ENCODE data around the gene CAP2.
"Not testable (repeated sequence)": the region's sequence is repeated elsewhere in the genome, so short reads cannot be mapped to it uniquely, and the experiment has no call there.

- not testable (repeated sequence) for TF ChIP-seq REST (IDR thresholded peaks at IDR 0.05; ENCODE audit: insufficient read depth in 1 of 2, low read depth in 2 of 2, low read length in 1 of 2); SIN3A (IDR thresholded peaks at IDR 0.05; ENCODE audit: borderline replicate concordance, insufficient read depth, low read depth, low read length); POLR2AphosphoS5 (IDR thresholded peaks at IDR 0.05; ENCODE audit: low read depth, low read length); TCF7L2 (IDR thresholded peaks at IDR 0.05; ENCODE audit: low read depth, low read length)
- TF ChIP-seq, protein P1, sequence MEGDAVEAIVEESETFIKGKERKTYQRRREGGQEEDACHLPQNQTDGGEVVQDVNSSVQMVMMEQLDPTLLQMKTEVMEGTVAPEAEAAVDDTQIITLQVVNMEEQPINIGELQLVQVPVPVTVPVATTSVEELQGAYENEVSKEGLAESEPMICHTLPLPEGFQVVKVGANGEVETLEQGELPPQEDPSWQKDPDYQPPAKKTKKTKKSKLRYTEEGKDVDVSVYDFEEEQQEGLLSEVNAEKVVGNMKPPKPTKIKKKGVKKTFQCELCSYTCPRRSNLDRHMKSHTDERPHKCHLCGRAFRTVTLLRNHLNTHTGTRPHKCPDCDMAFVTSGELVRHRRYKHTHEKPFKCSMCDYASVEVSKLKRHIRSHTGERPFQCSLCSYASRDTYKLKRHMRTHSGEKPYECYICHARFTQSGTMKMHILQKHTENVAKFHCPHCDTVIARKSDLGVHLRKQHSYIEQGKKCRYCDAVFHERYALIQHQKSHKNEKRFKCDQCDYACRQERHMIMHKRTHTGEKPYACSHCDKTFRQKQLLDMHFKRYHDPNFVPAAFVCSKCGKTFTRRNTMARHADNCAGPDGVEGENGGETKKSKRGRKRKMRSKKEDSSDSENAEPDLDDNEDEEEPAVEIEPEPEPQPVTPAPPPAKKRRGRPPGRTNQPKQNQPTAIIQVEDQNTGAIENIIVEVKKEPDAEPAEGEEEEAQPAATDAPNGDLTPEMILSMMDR (IDR thresholded peaks at IDR 0.05) = not testable (repeated sequence)
Observed at GRCh38 chr6:17428595-17429120, 35.3 kb downstream of the CAP2 start.
